GM10847 (cell line): ENCODE measurements around the gene HES4.

ENCODE experiments used
- POLR2A ChIP-seq: IDR thresholded peaks from 2 replicates; pipeline ENCODE4 v1.6.1; 2011; ENCODE audit not compliant: insufficient read length; ENCODE audit errors: extremely low read depth

HES4 gene

DNA sequence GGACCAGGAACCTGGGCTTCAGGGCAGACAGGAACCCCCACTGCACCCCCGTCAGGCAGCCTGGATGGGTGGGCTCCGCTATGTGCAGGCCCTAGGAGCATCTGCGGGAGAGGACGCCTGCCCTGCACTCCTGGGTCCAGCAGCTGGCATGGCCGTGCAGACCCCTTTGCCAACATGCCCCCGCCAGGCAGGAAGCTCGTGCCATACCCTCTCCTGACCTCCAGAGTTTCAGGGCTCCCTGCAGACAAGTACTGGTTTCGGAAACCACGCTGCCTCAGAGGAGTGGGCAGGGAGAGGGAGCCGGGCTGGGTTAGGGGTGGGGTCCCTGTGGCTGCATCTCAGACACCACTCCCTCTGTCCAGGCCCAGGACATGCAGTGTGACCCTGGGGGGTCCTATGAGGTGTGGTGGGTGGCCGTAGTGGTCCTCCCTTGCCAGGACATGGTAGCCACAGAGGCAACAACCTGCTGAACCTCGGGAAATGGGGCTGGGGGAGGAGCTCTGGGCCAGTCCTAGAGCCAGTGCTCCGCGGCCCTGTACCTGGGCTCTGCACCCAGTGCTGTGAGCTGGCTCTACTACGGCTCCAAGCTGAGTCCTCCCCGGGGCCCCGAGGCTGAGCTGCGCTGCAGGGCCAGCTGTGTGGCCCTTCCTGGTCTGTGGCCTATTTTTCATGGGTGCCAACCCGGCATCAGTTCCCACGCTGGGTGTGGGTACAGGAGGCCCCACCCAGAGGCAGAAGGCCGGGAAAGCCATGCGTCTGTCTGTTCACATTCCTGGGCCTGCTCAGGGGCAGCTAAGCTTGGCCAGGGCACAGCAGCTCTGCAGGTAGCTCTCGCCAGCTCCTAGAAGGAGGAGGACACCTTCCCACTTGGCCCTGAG is 32.2 kb downstream of the HES4 start:
- TF ChIP-seq POLR2A: no peak

DNA sequence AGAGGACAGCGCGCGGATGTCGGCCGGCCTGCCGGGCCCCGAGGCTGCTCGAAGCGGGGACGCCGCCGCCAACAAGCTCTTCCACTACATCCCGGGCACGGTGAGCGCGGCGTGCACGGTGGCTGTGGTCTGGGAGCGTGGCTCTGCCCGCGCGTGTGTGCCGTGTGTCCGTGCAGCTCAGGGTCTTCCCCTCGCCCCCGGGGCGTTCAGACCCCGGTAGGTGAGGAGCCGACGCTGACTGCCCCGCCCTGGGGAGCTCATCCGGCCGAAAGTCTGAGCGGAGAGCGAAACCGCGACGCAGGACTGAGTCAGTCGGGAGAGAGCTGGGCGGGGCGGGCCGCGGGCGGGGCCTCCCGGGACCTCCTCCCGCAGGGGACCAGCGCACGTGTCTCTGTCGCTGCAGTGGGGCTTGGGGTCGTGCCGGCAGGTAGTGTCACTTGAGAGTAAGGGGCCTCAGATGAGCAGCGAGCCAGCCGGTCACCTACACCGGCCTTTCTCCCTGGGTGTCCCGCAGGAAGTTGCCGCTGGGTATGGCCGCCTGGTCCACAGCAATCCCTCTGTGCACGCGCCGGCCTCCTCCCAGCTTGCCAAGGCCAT is 33.1 kb downstream of the HES4 start:
- TF ChIP-seq POLR2A: no peak

DNA sequence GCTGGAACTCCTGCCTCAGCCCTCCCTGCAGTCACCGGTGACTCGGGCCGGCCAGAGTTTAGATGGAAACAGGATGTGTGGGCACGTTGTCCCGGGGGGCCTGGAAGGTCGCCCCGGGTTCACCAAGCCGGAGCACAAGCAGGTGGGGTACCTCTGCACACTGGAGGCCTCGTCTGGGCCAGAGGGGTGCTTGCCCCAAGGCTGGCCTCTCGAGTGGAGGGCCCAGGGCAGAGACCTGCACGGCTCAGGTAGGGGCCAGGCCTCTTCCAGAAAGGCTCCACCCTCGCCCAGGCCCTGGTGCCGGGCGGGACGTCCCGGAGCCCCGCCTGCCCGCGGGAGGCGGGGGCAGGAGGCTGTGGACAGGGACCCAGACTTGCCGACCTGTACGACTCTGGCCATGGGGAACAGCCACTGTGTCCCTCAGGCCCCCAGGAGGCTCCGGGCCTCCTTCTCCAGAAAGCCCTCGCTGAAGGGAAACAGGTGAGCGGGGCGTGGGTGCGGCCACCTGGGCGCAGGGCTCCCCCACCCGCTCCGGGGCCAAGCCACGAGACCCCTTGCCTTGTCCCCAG is 33.7 kb downstream of the HES4 start, which contains the start of gene PLEKHN1:
PLEKHN1 (plus strand) TSS at position 348 of the 569 bp plus-strand sequence; CDS start at position 398, 50 bp downstream.
- no peak for TF ChIP-seq POLR2A

DNA sequence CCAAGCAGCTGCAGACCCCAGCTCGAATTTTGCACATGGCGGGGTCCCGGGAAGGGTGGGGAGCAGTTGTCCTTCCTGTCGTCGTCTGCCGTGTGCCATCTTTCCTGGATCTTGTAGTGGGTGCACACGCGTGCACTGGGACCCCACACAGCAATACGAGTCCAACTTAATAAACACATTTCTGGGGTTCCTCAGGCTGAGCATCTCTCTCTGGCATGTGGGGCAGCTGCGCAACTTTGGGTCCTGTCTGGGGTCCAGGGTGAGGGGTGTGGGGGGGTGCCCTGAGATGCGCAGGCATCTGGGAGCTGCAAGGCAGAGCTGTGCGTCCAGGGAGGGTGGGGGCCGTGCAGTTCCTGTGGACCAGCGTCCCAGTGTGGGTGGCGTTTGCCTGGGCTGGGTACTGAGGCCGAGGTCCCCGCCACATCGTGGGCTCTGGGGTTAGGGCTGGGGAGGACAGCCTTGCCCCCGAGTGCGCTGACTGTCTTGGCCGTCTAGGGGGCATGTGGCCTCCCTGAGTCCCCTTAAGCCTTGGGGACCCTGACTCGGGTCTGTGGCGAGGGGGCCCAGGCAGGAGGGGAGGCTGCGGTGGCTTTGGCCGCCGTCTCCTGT is 34.3 kb downstream of the HES4 start:
- no peak for TF ChIP-seq POLR2A

DNA sequence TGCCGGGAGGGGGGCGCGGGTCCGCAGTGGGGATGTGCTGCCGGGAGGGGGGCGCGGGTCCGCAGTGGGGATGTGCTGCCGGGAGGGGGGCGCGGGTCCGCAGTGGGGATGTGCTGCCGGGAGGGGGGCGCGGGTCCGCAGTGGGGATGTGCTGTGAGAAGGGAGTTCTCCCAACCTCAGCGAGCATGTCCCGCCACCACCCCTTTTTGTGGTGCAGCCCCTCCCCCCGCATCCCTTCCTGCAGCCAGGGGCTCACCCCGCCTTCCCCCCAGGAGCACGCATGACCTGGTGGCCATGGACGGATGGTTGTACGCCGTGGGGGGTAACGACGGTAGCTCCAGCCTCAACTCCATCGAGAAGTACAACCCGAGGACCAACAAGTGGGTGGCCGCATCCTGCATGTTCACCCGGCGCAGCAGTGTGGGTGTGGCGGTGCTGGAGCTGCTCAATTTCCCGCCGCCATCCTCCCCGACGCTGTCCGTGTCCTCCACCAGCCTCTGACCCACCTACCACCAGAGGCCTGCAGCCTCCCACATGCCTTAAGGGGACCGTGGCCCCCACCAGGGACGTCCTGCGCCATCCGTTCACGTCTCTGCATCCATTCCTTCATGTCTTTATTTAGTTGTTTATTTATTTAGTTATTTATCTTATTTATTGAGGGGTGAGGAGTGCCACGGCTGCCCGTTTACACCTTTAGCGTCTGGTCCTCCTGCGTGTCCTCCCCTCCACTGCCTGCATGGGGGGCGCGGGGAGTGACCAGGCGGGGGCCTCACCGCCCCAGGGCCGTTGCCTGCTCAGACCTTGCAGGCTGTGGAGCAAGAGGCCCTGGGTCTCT is 35.0 kb downstream of the HES4 start:
- no peak for TF ChIP-seq POLR2A

DNA sequence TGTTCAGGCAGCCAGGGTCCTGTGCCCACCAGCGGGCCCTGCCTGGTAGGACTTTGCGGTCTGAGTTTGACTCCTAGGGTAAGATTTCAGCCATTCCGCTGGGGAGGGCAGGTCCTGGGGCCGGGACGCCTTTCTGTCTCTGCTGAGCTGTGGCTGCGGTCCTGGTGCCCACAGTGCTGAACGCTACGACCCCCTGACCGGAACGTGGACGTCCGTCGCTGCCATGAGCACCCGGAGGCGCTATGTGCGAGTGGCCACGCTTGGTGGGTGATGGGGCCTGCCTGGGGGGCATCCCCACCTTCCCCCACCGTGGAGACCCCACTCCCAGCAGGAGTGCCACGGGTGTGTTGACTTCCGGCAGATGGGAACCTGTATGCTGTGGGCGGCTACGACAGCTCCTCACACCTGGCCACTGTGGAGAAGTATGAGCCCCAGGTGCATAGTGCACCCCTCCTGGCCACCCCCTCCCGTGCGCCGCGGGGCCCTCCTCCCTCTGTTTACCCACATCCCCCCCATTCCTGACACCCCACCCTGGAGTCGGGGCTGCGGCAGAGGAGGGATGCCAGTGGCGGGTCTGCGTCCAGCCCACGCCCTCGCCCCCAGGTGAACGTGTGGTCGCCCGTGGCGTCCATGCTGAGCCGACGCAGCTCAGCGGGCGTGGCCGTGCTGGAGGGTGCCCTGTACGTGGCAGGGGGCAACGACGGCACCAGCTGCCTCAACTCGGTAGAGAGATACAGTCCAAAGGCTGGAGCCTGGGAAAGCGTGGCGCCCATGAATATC is 36.0 kb downstream of the HES4 start:
- TF ChIP-seq POLR2A: no peak

DNA sequence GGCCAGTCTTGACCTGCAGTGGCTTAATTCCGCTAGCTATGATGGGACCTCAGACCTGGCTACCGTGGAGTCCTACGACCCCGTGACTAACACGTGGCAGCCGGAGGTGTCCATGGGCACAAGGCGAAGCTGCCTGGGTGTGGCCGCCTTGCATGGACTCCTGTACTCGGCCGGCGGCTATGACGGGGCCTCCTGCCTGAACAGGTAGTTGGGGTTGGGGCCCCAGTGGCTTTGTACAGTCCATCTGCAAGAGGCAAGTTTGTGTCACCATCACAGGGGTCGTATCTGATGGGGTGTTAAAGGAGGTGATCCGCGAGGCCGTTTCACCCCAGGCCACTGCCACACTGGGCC is 36.6 kb downstream of the HES4 start:
- no peak for TF ChIP-seq POLR2A

DNA sequence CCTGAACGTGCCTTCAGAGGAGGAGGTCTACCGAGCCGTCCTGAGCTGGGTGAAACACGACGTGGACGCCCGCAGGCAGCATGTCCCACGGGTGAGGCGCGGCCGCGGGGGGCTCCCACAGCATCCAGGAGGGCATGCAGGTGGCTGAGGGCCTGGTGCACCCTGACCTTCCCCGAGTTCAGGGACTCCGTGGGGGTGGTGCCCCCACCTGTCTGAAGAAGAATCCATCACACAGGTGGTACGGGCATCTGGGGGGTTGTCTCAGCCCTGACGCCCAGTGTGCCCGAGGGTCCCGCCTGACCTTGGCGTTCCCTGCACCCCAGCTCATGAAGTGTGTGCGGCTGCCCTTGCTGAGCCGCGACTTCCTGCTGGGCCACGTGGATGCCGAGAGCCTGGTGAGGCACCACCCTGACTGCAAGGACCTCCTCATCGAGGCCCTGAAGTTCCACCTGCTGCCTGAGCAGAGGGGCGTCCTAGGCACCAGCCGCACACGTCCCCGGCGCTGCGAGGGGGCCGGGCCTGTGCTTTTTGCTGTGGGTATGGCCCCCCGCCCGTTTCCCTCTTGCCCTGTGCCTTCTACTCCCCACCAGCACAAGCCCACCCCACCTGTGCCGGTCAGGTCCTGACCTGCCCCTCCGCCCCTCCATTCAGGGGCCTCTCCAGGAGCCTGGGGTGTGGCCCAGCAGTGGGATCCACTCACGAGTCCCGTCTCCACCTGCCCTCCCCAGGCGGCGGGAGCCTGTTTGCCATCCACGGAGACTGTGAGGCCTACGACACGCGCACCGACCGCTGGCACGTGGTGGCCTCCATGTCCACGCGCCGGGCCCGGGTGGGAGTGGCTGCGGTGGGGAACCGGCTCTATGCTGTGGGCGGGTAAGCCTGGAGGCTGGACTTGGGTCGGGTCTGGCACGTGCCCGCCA is 37.3 kb downstream of the HES4 start:
- no peak for TF ChIP-seq POLR2A

DNA sequence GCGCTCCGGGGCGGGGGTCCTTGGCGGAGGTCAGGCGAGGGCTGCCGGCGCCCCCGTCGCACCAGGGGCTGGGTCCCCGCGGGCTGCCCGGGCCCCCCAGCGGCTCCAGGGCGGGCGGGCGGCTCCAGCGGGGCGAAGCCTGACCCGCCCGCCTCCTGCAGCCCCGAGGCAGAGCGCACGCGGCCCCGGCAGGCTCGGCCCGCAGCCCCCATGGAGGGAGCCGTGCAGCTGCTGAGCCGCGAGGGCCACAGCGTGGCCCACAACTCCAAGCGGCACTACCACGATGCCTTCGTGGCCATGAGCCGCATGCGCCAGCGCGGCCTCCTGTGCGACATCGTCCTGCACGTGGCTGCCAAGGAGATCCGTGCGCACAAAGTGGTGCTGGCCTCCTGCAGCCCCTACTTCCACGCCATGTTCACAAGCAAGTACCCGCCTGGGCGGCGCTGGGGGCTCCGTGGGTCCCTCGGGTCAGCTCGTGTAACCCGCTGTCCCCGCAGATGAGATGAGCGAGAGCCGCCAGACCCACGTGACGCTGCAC is 38.7 kb downstream of the HES4 start:
- TF ChIP-seq POLR2A: no peak

DNA sequence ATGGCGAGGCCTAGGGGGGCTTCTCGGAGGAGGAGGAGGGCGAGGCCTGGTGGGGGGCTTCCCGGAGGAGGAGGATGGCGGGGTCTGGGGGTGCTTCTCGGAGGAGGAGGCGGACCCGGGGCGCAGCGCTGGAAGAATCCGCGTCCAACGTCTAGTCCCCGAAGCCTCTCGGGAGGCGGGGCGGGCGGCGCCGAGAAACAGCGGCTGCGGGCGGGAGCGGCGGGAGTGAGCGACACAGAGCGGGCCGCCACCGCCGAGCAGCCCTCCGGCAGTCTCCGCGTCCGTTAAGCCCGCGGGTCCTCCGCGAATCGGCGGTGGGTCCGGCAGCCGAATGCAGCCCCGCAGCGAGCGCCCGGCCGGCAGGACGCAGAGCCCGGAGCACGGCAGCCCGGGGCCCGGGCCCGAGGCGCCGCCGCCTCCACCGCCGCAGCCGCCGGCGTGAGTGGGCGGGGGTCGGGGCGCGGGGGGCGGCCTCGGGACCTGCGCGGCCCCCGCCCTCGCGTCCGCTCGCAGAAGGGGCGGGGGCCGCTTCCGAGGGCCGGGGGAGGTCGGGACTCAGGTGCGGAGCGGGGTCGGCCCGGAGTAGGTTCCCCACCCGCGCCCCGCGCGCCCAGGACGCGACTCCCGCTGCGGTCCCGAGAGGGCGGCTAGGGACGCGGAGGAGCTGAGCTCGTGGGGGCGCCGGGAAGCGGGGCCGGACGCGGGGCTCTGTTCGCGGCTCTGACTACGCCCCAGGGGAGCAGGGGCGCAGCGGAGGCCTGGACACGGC is 39.4 kb downstream of the HES4 start, which contains the start of gene KLHL17:
KLHL17 (plus strand) TSS at position 222 of the 769 bp plus-strand sequence; CDS start at position 332, 110 bp downstream.
- TF ChIP-seq POLR2A: peak; percentile 24

DNA sequence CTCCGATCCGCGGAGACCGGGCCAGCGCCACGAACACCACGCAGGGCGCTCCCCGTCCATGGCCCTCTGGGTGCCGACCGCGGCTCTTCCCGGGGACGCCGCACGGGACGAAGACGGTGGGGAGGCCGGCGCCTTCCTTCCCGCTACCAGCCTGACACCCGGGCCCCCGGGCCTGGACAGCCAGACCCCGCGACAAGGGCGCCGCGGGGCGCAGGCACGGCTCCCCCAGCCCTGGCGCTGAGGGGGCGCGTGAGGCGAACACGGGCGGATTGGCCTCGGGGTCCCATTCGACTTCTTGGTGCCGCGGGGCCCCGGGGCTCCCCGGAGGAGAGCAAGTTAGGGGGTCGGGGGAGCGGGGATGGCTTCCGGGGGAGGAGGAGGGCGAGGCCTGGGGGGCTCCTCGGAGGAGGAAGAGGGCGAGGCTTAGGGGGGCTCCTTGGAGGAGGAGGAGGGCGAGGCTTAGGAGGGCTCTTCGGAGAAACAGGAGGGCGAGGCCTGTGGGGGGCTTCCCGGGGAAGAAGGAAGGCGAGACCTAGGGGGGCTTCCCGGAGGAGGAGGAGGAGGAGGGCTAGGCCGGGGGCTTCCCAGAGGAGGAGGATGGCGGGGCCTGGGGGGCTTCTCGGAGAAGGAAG is 40.0 kb downstream of the HES4 start:
- no peak for TF ChIP-seq POLR2A
